ENCODE data around the gene CCNG2. TPM values are rescaled to one million over a fixed set of nuclear protein-coding genes. Genes with fewer than 3 reads are reported as not detected.

Gene CCNG2
- total RNA-seq, 1 donor from 2014 or later, result 23.9 TPM

GRCh38 chr4:77146186-77147078, 10.6 kb upstream of the CCNG2 start:
- DNase-seq (ENCODE audit: extremely low read depth, low read depth, low spot score), result no peak

- no peak for DNase-seq (ENCODE audit: extremely low read depth, low read depth, low spot score)
Observed at GRCh38 chr4:77147079-77147782, 9.8 kb upstream of the CCNG2 start.

DNA sequence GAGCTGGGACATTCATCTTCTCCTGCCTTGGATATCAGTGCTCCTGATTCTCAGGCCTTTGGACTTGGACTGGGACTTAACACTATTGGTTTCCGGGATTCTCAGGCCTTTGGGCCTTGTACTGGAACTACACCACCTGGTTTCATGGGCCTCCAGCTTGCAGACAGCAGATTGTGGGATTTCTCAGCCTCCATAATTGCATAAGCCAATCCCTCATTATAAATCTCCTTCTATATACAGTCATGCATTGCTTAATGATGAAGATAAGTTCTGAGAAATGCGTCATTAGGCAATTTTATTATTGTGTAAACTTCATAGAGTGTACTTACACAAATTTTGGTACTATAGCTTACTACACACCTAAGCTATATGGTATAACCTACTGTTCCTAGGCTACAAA, 8.9 kb upstream of the CCNG2 start:
- no peak for DNase-seq (ENCODE audit: extremely low read depth, low read depth, low spot score)

GRCh38 chr4:77149789-77150188, 7.2 kb upstream of the CCNG2 start:
- no peak for DNase-seq (ENCODE audit: extremely low read depth, low read depth, low spot score)

DNA sequence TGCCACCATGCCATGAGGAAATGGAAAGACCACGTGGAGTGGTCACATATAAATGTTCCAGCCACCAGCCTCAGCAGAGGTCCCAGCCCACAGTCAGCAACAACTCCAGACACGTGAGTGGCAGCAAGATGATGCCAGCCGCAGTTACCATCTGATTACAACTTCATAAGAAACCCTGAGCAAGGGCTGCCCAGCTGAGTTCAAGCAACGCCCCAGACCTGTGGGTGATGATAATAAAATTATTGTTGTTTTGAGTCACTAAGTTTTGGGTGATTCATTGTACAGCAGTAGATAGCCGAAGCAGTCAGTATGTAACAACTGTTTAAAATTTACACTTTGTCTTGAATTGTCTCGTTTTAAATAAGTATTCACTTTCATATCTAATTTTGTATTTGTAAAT, 5.8 kb upstream of the CCNG2 start:
- no peak for DNase-seq (ENCODE audit: extremely low read depth, low read depth, low spot score)

GRCh38 chr4:77152421-77152820, 4.6 kb upstream of the CCNG2 start:
- no peak for DNase-seq (ENCODE audit: extremely low read depth, low read depth, low spot score)

DNA sequence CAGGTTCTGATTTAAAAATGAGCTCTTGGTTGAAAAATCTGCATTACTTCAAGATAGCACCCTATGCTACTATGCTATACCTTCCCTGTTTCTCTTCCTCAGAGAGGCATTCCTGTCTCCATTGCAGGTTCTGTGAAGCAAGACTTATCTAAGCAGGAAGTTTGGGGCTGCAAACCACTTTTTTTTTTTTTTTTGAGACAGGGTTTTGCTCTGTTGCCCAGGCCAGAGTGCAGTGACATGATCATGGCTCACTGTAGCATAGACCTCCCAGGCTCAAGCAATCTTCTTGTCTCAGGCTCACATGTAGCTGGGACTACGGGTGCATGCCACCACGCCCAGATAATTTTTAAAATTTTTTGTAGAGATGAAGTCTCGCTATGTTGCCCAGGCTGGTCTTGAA, 4.0 kb upstream of the CCNG2 start:
- no peak for DNase-seq (ENCODE audit: extremely low read depth, low read depth, low spot score)

DNA sequence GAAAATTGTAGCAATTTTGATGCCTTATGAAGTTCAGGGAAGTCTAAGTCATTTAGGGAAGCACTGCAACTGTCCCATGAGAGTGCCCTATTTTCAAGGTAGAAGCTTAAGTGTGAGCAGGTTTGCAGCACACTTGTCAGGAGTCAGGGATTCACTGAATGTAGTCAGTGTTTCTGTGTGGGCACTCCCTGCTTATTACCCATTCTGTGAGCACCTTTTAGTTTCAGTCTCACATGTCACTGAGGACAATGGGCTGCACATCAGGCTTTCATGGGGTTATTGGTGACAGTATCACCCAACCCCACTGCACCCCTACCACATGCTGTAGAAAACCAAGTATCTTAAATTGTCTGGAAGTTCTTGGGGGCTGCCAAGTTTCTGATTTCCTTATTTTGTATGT, 2.9 kb upstream of the CCNG2 start:
- no peak for DNase-seq (ENCODE audit: extremely low read depth, low read depth, low spot score)

GRCh38 chr4:77154761-77155499, 2.1 kb upstream of the CCNG2 start:
- no peak for DNase-seq (ENCODE audit: extremely low read depth, low read depth, low spot score)

DNA sequence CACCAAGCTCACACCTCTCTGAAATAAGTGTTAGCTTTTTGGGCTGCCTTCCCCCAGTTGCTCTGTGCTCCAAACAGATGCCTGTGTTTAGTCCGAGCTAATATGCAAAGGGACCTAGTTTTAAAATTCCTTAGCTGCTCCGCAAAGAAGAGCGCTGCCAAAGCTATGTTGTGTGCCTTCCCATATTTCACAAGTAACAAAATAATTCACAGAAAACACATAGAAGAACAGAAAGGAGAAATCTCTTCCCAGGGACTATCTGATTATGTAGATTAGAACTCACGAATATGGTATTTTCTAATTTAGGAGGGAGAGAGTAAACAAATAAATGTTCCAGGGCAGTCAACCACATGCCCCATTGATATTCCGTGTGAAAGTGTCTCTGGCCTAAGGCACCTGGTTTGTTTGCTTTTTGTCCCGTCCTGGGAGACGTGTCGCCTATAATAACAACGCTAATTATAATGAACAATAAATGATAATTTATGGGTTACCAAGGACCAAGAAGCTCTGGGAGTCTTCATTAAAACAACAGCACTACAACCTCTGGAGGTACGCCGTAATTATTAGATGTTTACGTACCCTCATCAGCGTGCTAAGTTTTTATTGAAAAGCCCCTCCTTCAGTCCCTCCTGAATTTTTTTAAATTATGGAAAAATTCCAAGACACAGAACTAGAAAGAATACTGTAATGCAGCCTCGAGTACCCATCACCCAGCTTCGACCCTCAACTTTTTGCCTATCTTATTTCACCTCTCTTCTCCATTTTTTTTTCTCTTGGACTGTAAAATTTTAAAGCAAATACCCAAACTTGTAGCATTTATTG, 1.2 kb upstream of the CCNG2 start:
- DNase-seq (ENCODE audit: extremely low read depth, low read depth, low spot score), result no peak

GRCh38 chr4:77156533-77156911, 485 bp upstream of the CCNG2 start:
- peak; percentile 97 for DNase-seq (ENCODE audit: extremely low read depth, low read depth, low spot score)

DNA sequence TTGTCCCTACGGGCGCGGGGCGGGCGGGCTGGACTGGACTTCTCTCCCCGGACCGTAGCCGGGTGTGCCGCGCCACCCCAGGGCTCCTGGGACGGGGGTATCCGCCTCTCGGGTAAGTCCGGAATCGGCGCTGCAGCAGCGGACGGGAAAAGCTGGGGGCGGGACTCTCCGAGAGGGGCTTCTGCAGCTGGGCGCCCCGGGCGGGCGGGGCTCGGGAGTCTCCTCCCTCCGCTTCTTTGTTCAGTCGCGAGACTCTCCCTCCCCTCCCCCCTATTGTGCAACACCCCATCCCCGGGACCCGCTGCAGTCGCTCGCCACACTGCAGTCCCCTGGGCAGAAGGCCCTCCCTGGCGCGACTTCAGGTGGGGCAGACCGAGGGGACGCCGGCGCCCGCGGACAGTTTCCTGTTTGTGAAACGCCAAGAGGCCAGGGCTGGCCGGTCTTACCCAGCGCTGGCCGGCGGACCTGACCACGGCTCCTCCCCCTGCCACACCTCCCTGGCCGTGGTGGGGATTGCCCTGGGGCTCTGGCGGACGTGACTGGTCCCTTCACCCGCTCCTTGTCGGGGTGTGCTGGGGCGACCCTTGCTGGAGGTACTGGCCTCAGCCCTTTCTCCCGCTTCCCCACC, 966 bp downstream of the CCNG2 start:
- DNase-seq (ENCODE audit: extremely low read depth, low read depth, low spot score), result no peak

GRCh38 chr4:77158487-77158861, 1.5 kb downstream of the CCNG2 start:
- no peak for DNase-seq (ENCODE audit: extremely low read depth, low read depth, low spot score)

- DNase-seq (ENCODE audit: extremely low read depth, low read depth, low spot score), result no peak
Observed at GRCh38 chr4:77159806-77160205, 2.8 kb downstream of the CCNG2 start.

GRCh38 chr4:77163641-77164040, 6.6 kb downstream of the CCNG2 start:
- no peak for DNase-seq (ENCODE audit: extremely low read depth, low read depth, low spot score)

GRCh38 chr4:77167173-77167572, 10.2 kb downstream of the CCNG2 start:
- no peak for DNase-seq (ENCODE audit: extremely low read depth, low read depth, low spot score)

DNA sequence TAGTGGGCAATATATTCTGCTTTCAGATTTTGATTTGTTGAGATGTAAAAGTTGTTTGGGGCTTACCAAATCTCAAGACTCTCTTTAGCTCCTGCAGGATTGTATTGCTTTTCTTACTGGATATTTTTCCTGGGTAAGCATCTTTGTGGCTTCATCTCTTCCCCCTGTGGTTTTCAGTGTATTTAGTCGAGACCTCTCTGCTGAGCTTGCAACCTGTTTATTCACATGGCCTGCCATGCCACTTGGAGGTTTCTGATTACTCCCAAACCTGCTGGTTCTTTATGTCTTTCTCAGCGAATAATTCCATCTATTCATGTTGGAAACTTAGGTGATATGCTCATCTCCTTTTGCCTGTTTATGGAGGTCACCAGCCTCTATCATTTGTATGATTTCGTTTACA, 10.9 kb downstream of the CCNG2 start:
- DNase-seq (ENCODE audit: extremely low read depth, low read depth, low spot score), result no peak

DNA sequence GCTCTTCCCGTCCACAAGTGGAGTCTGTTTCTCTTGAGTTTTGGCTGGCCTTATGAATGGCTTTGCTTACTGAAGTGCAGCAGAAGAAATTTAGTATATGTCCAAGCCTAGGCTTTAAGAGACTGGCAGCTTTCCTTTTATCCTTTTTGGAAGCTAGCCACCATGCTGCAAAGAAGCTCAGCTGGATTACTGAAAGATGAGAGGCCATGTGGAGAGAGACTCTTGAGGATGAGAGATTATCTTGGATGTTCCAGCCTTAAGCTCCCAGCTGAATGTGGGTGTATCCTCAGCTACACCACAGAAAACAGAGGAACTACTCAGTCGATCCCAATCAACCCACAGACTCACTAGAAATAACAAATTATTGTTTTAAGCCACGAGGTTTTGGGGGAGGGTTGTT, 12.5 kb downstream of the CCNG2 start:
- DNase-seq (ENCODE audit: extremely low read depth, low read depth, low spot score), result no peak

DNA sequence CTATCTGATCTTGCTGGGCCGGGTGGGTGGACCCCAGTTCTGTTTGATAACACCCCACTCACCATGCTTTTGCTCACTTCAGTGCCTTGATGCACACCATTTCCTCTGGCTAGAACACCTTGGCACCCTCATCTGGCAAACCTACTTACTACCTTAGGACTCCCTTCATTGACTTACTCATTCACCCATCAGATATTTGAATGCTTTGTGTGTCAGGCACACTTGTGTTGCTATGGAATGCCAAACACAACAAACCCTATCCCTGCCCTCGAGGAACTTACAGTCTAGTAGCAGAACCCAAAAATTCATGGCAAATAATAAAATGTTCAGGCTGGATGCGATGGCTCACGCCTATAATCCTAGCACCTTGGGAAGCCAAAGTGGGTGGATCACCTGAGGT, 13.9 kb downstream of the CCNG2 start:
- DNase-seq (ENCODE audit: extremely low read depth, low read depth, low spot score), result no peak

DNA sequence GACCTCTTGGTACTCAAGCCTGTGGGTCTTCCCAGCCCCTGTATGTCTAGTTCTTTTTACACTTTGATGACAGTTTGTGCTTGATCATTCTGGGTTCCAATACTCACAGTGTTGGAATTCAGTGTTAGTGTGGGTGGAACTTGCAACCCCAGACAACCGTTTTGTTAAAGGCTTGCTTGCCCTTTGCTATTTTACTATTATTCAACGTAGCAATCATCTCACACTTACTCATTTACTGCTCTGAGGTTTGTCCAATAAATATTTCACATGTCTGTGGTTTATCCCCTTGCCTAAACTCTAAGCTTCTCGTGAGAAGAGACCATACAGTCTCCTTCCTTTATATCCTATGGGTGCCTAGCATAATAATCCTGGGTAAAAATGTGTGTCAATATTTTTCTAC, 15.3 kb downstream of the CCNG2 start:
- no peak for DNase-seq (ENCODE audit: extremely low read depth, low read depth, low spot score)
